Endothelial cell of umbilical vein (primary cell): ENCODE measurements around the gene RNPEP.

ENCODE experiments used
- EZH2 ChIP-seq: IDR thresholded peaks from 2 replicates; pipeline ENCODE4 v1.6.1; 2012; ENCODE audit warnings: borderline replicate concordance, low read depth, mild to moderate bottlenecking, moderate library complexity, low read length, inconsistent platforms; ENCODE audit not compliant: severe bottlenecking
- FOS ChIP-seq: IDR thresholded peaks from 2 replicates; pipeline ENCODE4 v1.6.1; 2011; ENCODE audit warnings: mild to moderate bottlenecking, low read length, moderate library complexity, borderline replicate concordance; ENCODE audit not compliant: insufficient read depth
- GATA2 ChIP-seq: IDR thresholded peaks from 2 replicates; pipeline ENCODE4 v1.7.0; 2011; ENCODE audit warnings: low read depth, mild to moderate bottlenecking, moderate library complexity, mixed read lengths, low read length; ENCODE audit not compliant: insufficient read length, insufficient read depth
- JUN ChIP-seq: IDR thresholded peaks from 2 replicates; pipeline ENCODE4 v1.6.1; 2011; ENCODE audit warnings: borderline replicate concordance, low read depth; ENCODE audit not compliant: insufficient read length, insufficient read depth
- MAX ChIP-seq: IDR thresholded peaks from 2 replicates; pipeline ENCODE4 v1.6.1; 2011; ENCODE audit not compliant: insufficient read depth, insufficient read length
- MYC ChIP-seq: IDR thresholded peaks from one replicate; pipeline ENCODE4 v1.6.1; 2011; ENCODE audit warnings: mild to moderate bottlenecking, low read depth, low read length
- POLR2A ChIP-seq: IDR thresholded peaks from 2 replicates; pipeline ENCODE4 v1.6.1; 2012; ENCODE audit warnings: low read depth, mild to moderate bottlenecking, control low read depth, low read length
- POLR2AphosphoS5 ChIP-seq: IDR thresholded peaks from 2 replicates; pipeline ENCODE4 v1.6.1; 2012; ENCODE audit warnings: low read depth, mild to moderate bottlenecking, control low read depth, low read length, moderate library complexity; ENCODE audit not compliant: insufficient read depth
- TF ChIP-seq, protein P1 (sequence below), 2 donors: IDR thresholded peaks; 1 replicate in 1 of 2; 2 replicates in 1 of 2; pipeline ENCODE4 v1.5.1; 2011; ENCODE audit warnings: low read length in 2 of 2, mild to moderate bottlenecking in 2 of 2, moderate library complexity in 2 of 2, control low read depth in 1 of 2, inconsistent platforms in 1 of 2, low read depth in 1 of 2; ENCODE audit not compliant: insufficient read depth in 1 of 2; ENCODE audit errors: extremely low read depth in 1 of 2

DNA sequence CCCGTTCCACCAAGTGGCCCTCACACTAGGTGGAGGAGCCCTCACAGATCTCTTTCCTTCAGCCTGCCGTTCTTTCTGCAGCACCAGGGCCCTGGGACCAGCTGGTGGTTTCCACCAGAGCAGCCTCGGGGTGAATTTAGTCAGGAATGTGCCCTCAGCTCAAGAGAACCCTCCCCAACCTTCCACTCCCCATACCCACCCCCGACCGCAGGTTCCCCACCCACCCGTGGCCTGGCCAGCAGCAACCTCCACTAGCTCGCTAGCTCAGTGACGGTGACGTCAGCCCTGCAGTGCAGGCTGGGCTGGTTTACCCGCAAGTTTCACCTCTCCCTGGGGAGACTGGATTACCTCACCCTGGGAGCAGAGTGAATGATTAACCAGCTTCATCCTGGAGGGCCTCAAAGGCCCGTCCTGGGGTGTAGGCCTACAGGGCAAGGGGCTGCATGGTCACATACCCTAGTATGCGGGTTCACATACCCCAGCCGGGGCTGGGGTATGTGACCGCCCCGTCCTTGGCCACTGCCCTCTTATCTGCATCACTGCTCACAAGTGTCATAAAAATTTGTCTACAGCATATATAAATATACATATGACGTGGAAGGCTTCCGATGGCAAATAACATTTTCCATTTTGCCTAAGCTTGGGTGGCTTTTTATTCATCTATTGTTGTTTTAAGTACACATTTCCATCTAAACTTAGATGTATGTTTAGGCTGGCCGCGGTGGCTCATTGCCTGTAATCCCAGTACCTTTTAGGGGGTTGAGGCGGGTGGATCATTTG lies 52.4 kb downstream of the RNPEP start:
- TF ChIP-seq, protein P1, sequence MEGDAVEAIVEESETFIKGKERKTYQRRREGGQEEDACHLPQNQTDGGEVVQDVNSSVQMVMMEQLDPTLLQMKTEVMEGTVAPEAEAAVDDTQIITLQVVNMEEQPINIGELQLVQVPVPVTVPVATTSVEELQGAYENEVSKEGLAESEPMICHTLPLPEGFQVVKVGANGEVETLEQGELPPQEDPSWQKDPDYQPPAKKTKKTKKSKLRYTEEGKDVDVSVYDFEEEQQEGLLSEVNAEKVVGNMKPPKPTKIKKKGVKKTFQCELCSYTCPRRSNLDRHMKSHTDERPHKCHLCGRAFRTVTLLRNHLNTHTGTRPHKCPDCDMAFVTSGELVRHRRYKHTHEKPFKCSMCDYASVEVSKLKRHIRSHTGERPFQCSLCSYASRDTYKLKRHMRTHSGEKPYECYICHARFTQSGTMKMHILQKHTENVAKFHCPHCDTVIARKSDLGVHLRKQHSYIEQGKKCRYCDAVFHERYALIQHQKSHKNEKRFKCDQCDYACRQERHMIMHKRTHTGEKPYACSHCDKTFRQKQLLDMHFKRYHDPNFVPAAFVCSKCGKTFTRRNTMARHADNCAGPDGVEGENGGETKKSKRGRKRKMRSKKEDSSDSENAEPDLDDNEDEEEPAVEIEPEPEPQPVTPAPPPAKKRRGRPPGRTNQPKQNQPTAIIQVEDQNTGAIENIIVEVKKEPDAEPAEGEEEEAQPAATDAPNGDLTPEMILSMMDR (IDR thresholded peaks at IDR 0.05; ENCODE audit: extremely low read depth in 1 of 2, insufficient read depth in 1 of 2, low read depth in 1 of 2, low read length in 2 of 2): no peak
- TF ChIP-seq EZH2 (no peak), FOS (no peak), POLR2AphosphoS5 (no peak), POLR2A (no peak), JUN (no peak), MAX (no peak), MYC (no peak), GATA2 (no peak)
